Neutrophil (primary cell): Measurements from ENCODE around the gene SPP2.

Experiments
- H3K27ac ChIP-seq: fragments of 200-600 bp; sonication (generic); 2 replicates; pipeline ENCODE4 v1.5.1; 2016; ENCODE audit warnings: mild to moderate bottlenecking, moderate library complexity
- H3K27me3 ChIP-seq: fragments of 200-600 bp; sonication (generic); 2 replicates; pipeline ENCODE4 v1.6.0; 2016; ENCODE audit warnings: mild to moderate bottlenecking
- H3K36me3 ChIP-seq: fragments of 200-600 bp; sonication (generic); 2 replicates; pipeline ENCODE4 v1.5.1; 2017
- H3K4me1 ChIP-seq, 2 experiments: fragments of 200-600 bp in 1 of 2; sonication (generic) in 1 of 2; 1 replicate in 1 of 2; 2 replicates in 1 of 2; pipeline versions ENCODE4 v1.5.1 to v1.6.1; 2013 to 2016; ENCODE audit warnings: low read depth in 1 of 2, low read length in 1 of 2, mild to moderate bottlenecking in 1 of 2, moderate library complexity in 1 of 2; ENCODE audit not compliant: control insufficient read depth in 1 of 2, insufficient read depth in 1 of 2
- H3K4me3 ChIP-seq, 2 experiments: fragments of 200-600 bp in 1 of 2; sonication (generic) in 1 of 2; 1 replicate in 1 of 2; 2 replicates in 1 of 2; pipeline ENCODE4 v1.5.1; 2013 to 2016; ENCODE audit warnings: low read depth in 1 of 2, low read length in 1 of 2, mild to moderate bottlenecking in 1 of 2, moderate library complexity in 1 of 2
- H3K9me3 ChIP-seq: fragments of 200-600 bp; sonication (generic); 2 replicates; pipeline ENCODE4 v1.5.1; 2016
- CTCF ChIP-seq: fragments of 200-600 bp; sonication (generic); IDR thresholded peaks from 2 replicates; pipeline ENCODE4 v1.5.1; 2016; ENCODE audit warnings: antibody characterized with exemption

SPP2 gene

GRCh38 chr2:234091883-234092282 lies 41.4 kb downstream of the SPP2 start:
- Histone ChIP-seq H3K27ac (no peak overlapping the region), H3K27me3 (no peaks in the 10 kb centered on the region), H3K4me1 (no peaks in the 10 kb centered on the region), H3K36me3 (no peaks in the 10 kb centered on the region), H3K9me3 (no peaks in the 10 kb centered on the region), H3K4me3 (no peak overlapping the region)
- no peak for TF ChIP-seq CTCF

DNA sequence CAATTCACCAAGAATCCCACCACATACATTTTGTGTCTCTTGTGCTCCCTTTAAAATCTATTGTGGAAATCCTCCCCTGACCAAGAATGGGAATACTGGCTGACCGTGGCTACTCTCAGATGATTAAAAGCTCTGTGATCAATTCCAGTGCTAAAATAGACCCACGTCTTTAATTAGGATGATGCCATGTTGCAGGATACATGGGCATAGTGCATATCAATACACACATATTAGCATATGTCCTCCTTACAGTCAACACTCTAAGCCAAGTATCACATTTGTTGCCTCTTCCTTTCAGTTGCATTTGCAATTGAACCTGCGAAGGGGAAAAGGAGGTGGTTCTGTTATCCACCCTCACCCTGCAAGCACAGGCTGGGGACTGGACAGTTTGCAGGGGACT lies 41.8 kb downstream of the SPP2 start:
- H3K4me1 ChIP-seq = no peaks in the 10 kb centered on the region
- TF ChIP-seq CTCF = no peak
- no peak overlapping the region for H3K27ac ChIP-seq
- no peak overlapping the region for H3K4me3 ChIP-seq
- H3K27me3 ChIP-seq = no peaks in the 10 kb centered on the region
- no peaks in the 10 kb centered on the region for H3K9me3 ChIP-seq
- H3K36me3 ChIP-seq = no peaks in the 10 kb centered on the region

GRCh38 chr2:234095301-234095700 lies 44.8 kb downstream of the SPP2 start:
- no peaks in the 10 kb centered on the region for H3K9me3 ChIP-seq
- H3K36me3 ChIP-seq = no peaks in the 10 kb centered on the region
- no peaks in the 10 kb centered on the region for H3K4me1 ChIP-seq
- H3K27ac ChIP-seq = no peak overlapping the region
- no peaks in the 10 kb centered on the region for H3K27me3 ChIP-seq
- TF ChIP-seq CTCF = no peak
- no peak overlapping the region for H3K4me3 ChIP-seq

DNA sequence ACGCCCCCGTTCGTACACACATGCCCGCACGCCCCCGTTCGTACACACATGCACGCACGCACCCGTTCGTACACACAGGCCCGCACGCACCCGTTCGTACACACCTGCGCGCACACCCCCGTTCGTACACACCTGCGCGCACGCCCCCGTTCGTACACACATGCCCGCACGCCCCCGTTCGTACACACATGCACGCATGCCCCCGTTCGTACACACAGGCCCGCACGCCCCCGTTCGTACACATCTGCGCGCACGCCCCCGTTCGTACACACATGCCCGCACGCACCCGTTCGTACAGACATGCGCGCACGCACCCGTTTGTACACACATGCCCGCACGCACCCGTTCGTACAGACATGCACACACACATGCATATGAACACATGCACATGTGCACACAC lies 45.7 kb downstream of the SPP2 start:
- no peak overlapping the region for H3K4me3 ChIP-seq
- no peaks in the 10 kb centered on the region for H3K4me1 ChIP-seq
- H3K9me3 ChIP-seq = no peaks in the 10 kb centered on the region
- TF ChIP-seq CTCF = no peak
- no peak overlapping the region for H3K27ac ChIP-seq
- no peaks in the 10 kb centered on the region for H3K36me3 ChIP-seq
- H3K27me3 ChIP-seq = no peaks in the 10 kb centered on the region

DNA sequence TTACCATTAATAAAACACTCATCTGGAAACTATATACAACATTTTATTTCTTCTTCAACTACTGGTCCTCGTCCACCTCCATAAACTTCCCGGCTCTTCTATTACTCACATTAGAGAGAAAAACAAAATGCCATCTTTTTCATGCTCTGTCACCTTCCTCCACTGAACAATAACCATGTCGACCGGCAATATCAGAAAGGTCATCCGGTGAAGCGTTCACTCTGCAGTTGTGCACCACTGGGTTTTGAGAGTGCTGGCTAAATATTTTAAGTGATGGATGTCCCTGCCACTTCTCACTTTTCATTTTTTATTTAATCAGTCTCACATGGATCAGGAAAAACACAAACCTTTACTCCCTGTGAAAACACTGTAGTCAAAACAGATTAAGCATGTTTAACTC lies 48.2 kb downstream of the SPP2 start:
- Histone ChIP-seq H3K27ac (no peak overlapping the region), H3K4me3 (no peak overlapping the region), H3K9me3 (no peaks in the 10 kb centered on the region), H3K36me3 (no peaks in the 10 kb centered on the region), H3K4me1 (no peaks in the 10 kb centered on the region), H3K27me3 (no peaks in the 10 kb centered on the region)
- no peak for TF ChIP-seq CTCF

GRCh38 chr2:234099266-234099665 lies 48.8 kb downstream of the SPP2 start:
- Histone ChIP-seq H3K27me3 (no peaks in the 10 kb centered on the region), H3K4me1 (no peaks in the 10 kb centered on the region)
- no peak for TF ChIP-seq CTCF

More at GRCh38 chr2:234099266-234099665, 48.8 kb downstream of the SPP2 start:
- no peaks in the 10 kb centered on the region for H3K9me3 ChIP-seq
- no peak overlapping the region for H3K27ac ChIP-seq
- H3K36me3 ChIP-seq = no peaks in the 10 kb centered on the region
- H3K4me3 ChIP-seq = no peak overlapping the region
